ENCODE measurements around the gene ABTB2. TPM values are rescaled to one million over a fixed set of nuclear protein-coding genes. Genes with fewer than 3 reads are reported as not detected.

Gene ABTB2
- total RNA-seq, 2 experiments from 2014 or later, result 0.06 to 0.09 TPM

- Histone ChIP-seq H3K4me2 (ENCODE audit: low read length) (no peak overlapping the region), H2AFZ (ENCODE audit: low read length) (no peak overlapping the region), H4K20me1 (ENCODE audit: insufficient read depth, low read length) (no peaks in the 10 kb centered on the region), H3K36me3 (ENCODE audit: insufficient read depth, low read length) (no peaks in the 10 kb centered on the region), H3K4me1 (ENCODE audit: insufficient read depth, low read length, poor library complexity, severe bottlenecking) (peaks cover 28% of the 10 kb centered on the region), H3K27ac (ENCODE audit: low read depth, low read length, poor library complexity, severe bottlenecking) (no peak overlapping the region), H3K9me3 (ENCODE audit: low read length) (no peaks in the 10 kb centered on the region), H3K9me2 (ENCODE audit: insufficient read depth, low read length) (no peaks in the 10 kb centered on the region), H3K4me3 (ENCODE audit: low read depth, low read length, poor library complexity, severe bottlenecking) (no peak overlapping the region), H3K79me2 (ENCODE audit: insufficient read depth, low read depth, low read length) (no peaks in the 10 kb centered on the region)
- ChIA-PET CTCF (ENCODE audit: unreplicated experiment) (no interaction called here), POLR2A (no interaction called here)
- no TSS peak for BruUV-seq (replicated peaks)
- intact Hi-C loops (cut with micrococcal nuclease; ENCODE audit: unreplicated experiment), result loop anchor here (10.0 kb wide), 1 partner anchor 60 kb away; no protein-coding TSS in a partner anchor
- DNase-seq (ENCODE audit: low spot score), result no peak
- TF ChIP-seq EZH2phosphoT487 (IDR thresholded peaks at IDR 0.05; ENCODE audit: borderline replicate concordance, low read depth, low read length) (no peak), CTCF (conservative IDR thresholded peaks at IDR 0.05; ENCODE audit: low read length) (no peak)
Observed at GRCh38 chr11:34235189-34235588, 122.6 kb downstream of the ABTB2 start.

- intact Hi-C loops (cut with micrococcal nuclease; ENCODE audit: unreplicated experiment), result loop anchor here (10.0 kb wide), 1 partner anchor 59 kb away; no protein-coding TSS in a partner anchor
- Histone ChIP-seq H4K20me1 (ENCODE audit: insufficient read depth, low read length) (no peaks in the 10 kb centered on the region), H3K79me2 (ENCODE audit: insufficient read depth, low read depth, low read length) (no peaks in the 10 kb centered on the region), H2AFZ (ENCODE audit: low read length) (peak overlapping the region; percentile 85), H3K9me2 (ENCODE audit: insufficient read depth, low read length) (no peaks in the 10 kb centered on the region), H3K4me2 (ENCODE audit: low read length) (peak overlapping the region; percentile 44), H3K4me1 (ENCODE audit: insufficient read depth, low read length, poor library complexity, severe bottlenecking) (peaks cover 18% of the 10 kb centered on the region), H3K4me3 (ENCODE audit: low read depth, low read length, poor library complexity, severe bottlenecking) (no peak overlapping the region), H3K36me3 (ENCODE audit: insufficient read depth, low read length) (no peaks in the 10 kb centered on the region), H3K27ac (ENCODE audit: low read depth, low read length, poor library complexity, severe bottlenecking) (no peak overlapping the region), H3K9me3 (ENCODE audit: low read length) (no peaks in the 10 kb centered on the region)
- BruUV-seq (replicated peaks), result no TSS peak
- peak; percentile 68 for DNase-seq (ENCODE audit: low spot score)
- no peak for TF ChIP-seq EZH2phosphoT487 (IDR thresholded peaks at IDR 0.05; ENCODE audit: borderline replicate concordance, low read depth, low read length)
- TF ChIP-seq CTCF (conservative IDR thresholded peaks at IDR 0.05; ENCODE audit: low read length), result no peak
- POLR2A ChIA-PET, result interaction anchor here (1.0 kb wide), 1 partner anchor 16 kb away, joined by 4 read pairs; no protein-coding TSS in a partner anchor
- CTCF ChIA-PET (ENCODE audit: unreplicated experiment), result no interaction called here
Observed at GRCh38 chr11:34234086-34234740, 123.6 kb downstream of the ABTB2 start.

- no peaks in the 10 kb centered on the region for H3K79me2 ChIP-seq (ENCODE audit: insufficient read depth, low read depth, low read length)
- DNase-seq (ENCODE audit: low spot score), result no peak
- POLR2A ChIA-PET, result interaction anchor here (0.6 to 0.8 kb wide), 5 partner anchors 21 to 1791 kb away, joined by 3 to 6 read pairs (median 4); no protein-coding TSS in a partner anchor
Observed at GRCh38 chr11:34233215-34233614, 124.6 kb downstream of the ABTB2 start.

More at GRCh38 chr11:34233215-34233614, 124.6 kb downstream of the ABTB2 start:
- no peak overlapping the region for H2AFZ ChIP-seq (ENCODE audit: low read length)
- no peaks in the 10 kb centered on the region for H3K9me3 ChIP-seq (ENCODE audit: low read length)
- no TSS peak for BruUV-seq (replicated peaks)
- H3K4me2 ChIP-seq (ENCODE audit: low read length), result no peak overlapping the region
- no peaks in the 10 kb centered on the region for H3K9me2 ChIP-seq (ENCODE audit: insufficient read depth, low read length)
- intact Hi-C loops (cut with micrococcal nuclease; ENCODE audit: unreplicated experiment), result loop anchor here (10.0 kb wide), 1 partner anchor 58 kb away; no protein-coding TSS in a partner anchor
- H3K4me3 ChIP-seq (ENCODE audit: low read depth, low read length, poor library complexity, severe bottlenecking), result no peak overlapping the region
- H4K20me1 ChIP-seq (ENCODE audit: insufficient read depth, low read length), result no peaks in the 10 kb centered on the region
- no peak for TF ChIP-seq EZH2phosphoT487 (IDR thresholded peaks at IDR 0.05; ENCODE audit: borderline replicate concordance, low read depth, low read length)
- TF ChIP-seq CTCF (conservative IDR thresholded peaks at IDR 0.05; ENCODE audit: low read length), result no peak
- no peak overlapping the region for H3K27ac ChIP-seq (ENCODE audit: low read depth, low read length, poor library complexity, severe bottlenecking)
- no peaks in the 10 kb centered on the region for H3K36me3 ChIP-seq (ENCODE audit: insufficient read depth, low read length)
- peaks cover 13% of the 10 kb centered on the region for H3K4me1 ChIP-seq (ENCODE audit: insufficient read depth, low read length, poor library complexity, severe bottlenecking)
- CTCF ChIA-PET (ENCODE audit: unreplicated experiment), result no interaction called here
